ENCODE results near the gene AP3B1. TPM values are rescaled to one million over a fixed set of nuclear protein-coding genes. Genes with fewer than 3 reads are reported as not detected.
"Not testable (repeated sequence)": the region's sequence is repeated elsewhere in the genome, so short reads cannot be mapped to it uniquely, and the experiment has no call there.

Gene AP3B1
- polyA plus RNA-seq, 3 donors = 64.6 to 73.5 (median 68.9) TPM

DNA sequence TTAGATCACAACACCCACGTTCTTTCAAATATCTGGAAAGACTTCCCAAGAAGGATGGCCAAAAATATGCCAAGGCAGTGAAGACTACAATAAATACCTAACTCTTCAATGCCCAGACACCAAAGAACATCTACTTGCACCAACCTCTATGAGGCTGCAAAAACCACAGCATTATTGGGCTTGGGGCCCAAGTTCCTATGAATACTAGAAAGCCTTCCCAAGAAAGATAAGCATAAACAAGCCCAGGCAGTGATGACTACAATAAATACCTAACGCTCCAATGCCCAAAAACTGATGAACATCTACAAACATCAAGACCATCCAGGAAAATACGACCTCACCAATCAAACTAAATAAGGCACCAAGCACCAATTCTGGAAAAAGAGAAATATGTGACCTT lies 41.3 kb downstream of the AP3B1 start:
- no peak for DNase-seq

DNA sequence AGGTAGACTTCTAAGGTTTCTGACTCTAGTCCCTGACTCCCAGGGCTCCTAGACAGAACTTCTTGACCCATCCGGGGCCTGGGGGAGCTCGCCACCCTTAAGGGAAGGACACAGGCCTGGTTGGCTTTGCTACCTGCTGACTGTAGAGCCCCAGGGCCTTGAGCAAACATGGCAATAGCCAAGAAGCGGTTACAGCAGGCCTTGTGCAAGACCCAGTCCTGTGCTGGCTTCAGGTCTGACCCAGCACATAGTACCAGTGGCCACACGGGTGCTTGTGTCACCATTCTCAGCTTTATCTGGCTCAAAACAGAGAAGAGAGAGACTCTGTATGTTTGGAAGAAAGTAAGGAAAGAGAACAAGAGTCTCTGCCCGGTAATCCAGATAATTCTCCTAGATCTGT lies 41.8 kb downstream of the AP3B1 start:
- DNase-seq = no peak

DNA sequence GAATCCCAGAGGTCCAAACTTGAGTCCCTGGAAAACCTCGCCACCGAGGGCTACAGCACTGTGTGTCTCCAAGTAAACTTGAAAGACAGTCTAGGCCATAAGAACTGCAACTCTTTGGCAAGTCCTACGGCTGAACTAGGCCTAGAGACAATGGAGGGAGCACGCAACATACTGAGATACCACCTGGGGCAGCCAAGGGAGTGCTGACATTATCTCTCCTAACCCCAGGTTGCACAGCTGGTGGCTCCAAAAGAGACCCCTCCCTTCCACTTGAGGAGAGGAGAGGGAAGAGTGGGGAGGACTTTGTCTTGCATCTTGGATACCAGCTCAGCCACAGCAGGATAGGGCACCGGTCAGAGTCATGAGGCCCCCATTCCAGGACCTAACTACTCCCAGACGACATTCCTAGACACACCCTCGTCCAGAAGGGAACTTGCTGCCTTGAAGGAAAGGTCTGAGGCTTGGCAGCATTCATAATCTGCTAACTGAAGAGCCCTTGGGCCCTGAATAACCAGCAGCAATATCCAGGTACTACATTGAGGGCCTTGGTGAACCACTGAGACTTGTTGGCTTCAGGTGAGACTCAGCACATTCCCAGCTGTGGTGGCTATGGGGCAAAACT lies 42.7 kb downstream of the AP3B1 start:
- DNase-seq = no peak

DNA sequence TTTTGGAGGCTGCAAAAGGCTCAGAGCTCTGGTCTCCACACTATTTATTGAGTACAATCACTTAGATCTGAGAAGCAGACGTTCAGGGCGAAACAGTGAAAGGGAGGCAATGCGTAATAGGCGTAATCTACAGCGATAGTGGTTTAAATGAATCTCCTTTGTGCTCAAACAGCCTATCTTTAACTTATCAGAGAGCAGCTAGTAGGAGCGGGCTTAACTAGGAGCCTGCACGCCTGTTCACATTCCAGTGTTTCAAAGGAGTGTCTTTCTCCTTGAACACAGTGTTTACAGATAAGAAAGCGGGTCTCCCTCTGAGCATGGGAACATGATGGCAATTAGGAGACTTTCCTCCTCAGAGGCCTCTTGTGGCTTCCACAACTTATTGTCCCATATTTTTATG lies 49.4 kb downstream of the AP3B1 start:
- DNase-seq = no peak

DNA sequence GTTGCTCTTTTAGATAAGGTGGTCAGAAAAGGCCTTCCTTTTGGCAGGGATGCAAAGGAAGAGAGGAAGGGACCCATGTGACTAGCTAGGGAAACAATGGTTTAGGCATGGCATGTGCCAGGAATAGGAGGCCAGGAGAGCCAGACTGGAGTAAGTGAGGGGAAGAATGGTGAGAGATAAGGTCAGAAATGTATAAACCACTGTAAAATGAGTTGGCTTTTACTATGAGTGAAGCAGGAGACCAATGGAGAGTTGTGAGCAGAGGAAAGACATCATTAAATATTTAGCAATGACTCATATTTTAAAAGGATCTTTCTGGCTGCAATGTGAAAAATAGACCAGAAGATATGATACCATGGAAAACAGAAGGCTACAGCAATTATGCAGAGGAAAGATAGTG lies 50.9 kb downstream of the AP3B1 start:
- DNase-seq = no peak

DNA sequence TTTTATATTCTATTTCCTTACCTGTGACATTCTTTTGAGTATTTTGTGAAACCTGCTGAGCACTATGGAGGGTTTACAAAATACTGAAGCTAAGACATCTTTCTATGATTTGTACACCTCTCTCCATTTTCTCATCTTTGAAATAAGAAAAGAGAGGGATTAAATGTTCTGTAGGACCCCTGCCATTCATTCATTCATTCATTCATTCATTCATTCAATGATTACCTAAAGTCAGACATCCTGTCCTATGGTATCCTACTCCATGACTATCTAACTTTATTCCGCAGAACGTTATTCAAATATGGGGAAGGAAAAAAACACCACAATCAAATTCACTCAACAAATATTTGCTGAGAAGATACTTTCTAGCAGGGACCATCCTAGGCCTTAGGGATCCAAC lies 51.4 kb downstream of the AP3B1 start:
- no peak for DNase-seq

DNA sequence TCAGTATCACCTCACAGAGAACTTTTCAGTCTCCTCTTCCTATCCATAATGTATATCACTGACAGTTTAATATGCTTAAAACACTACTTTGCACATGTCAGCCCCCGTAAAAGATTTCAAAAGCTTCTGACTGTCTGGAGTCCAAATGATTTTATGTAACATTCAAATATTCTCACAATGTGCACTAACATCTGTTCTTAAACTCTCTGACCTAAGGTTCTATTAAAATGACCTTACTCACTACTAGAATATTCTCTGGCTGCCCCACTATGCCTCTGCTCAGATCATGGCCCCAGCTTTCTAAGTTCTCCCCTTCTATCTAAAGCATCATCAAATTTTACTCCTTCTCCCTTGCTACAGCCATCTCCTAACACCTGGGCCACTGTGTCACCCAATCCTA lies 52.5 kb downstream of the AP3B1 start:
- no peak for DNase-seq

DNA sequence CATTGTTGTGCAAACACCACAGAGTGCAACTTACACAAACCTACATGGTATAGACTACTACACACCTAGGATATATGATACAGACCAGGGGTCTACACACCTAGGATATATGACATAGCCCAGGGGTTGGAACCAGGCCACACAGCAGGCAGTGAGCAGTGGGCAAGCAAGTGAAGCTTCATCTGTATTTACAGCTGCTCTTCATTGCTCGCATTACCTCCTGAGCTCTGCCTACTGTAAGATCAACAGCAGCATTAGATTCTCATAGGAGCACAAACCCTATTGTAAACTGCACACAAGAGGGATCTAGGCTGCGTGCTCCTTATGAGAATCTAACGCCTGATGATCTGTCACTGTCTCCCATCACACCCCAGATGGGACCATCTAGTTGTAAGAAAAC lies 56.6 kb downstream of the AP3B1 start:
- no peak for DNase-seq

DNA sequence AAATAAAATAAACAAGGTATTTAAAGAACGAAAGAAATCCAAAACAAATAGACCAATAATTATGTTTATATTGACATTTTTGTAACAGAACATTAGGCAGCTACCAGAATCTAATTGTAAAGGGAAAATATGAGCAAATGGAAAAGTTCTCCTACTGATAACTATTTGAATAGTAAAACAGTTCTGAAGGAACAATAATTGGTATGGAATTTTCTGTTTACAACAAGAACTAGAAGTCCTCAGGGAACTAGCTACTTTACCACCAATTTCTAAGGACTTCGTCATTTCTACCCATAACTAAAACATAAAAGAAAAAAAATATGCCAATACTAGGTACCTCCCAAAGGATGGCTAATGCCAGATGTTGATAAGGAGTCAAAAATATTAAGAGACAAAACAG lies 58.5 kb downstream of the AP3B1 start:
- DNase-seq = no peak

DNA sequence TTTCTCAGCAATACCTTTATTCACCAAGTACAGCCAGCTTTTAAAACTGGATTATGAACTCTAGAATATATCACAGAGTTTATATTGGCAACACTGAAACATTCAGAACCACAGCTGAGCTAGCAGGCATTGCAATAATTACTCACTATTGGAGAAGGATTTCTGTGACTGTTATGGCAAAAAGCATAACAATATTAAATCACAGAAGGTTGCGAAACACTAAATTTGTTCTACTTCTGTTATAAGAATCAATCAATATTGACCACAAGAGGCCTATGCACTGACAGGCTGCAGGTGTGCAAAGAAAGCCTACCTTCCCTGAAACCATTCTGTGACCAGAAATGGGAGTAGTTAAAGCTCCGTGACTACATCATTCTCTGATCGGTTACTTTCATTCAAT lies 59.2 kb downstream of the AP3B1 start:
- no peak for DNase-seq

DNA sequence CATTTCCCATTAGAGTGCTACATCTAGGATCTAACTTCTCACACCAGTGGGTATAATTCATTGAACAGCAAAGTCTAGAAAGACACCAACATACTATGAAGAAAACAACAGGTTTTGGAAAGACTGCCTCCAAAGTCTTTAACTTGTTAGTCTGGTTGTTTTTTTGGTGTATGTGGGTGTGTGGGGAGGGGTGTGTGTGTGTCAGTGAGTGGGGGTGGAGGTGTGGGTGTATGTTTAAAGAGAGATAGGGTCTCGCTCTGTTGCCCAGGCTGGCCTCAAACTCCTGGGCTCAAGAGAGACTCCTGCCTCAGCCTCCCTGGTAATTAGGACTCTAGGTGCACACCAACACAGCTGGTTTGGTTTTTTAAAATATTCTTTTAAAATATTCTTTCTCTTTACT lies 59.7 kb downstream of the AP3B1 start:
- DNase-seq = no peak

DNA sequence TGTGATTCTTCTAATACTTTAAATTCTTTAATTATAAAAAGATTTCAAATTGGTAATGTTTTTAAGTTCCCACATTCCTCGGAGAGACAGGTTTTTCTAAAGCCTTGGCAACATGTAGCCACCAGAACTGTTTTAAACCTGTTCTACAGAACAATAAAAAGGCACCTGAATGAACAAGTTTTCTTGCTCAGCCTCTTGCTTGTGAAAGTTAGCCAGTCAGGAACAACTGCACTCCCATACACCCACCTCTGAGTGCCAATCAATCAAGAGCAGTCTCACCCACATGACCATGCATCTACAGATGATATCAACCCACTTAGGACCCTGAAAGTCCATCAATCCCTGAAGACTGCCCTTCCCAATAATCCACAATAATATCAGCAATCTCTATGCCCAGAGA lies 62.3 kb downstream of the AP3B1 start:
- no peak for DNase-seq

DNA sequence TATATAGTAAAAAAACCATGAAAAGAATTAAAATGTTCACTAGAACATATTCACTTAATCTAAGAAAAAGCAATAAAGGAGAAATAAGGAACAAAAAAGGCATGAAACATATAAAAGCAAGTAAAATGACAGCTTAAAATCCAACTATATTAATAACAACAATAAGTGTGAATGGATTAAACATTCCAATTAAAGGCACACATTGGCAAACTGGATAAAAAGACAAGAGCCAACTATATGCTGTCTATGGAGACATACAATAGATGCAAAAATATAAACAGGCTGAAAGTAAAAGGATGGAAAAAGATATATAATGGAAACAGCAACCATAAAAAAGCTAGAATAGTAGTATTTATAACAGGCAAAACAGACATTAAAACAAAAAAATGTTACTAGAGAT lies 70.1 kb downstream of the AP3B1 start:
- DNase-seq = no peak

DNA sequence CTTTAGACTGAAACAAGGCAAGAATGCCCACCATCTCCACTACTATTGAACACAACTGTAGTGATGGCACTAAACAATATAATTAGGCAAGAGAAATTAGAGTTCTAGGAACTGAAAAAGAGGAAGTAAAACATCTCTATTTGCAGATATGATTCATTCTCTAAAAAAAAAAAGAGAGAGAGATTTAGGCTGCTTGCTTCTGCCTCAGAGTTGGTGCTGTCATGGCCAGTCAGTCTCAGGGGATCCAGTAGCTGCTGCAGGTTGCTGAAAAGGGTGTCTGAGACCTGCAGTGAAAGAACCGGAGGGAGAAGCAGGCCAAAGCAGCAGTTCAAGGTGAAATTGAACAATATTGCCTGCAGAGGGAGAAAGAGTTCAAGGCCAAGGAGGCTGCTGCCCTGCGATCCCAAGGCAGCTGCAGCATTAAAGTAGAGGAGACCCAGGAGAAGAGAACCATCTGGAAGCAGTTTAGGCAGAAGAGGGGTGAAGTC lies 72.5 kb downstream of the AP3B1 start:
- no peak for DNase-seq

DNA sequence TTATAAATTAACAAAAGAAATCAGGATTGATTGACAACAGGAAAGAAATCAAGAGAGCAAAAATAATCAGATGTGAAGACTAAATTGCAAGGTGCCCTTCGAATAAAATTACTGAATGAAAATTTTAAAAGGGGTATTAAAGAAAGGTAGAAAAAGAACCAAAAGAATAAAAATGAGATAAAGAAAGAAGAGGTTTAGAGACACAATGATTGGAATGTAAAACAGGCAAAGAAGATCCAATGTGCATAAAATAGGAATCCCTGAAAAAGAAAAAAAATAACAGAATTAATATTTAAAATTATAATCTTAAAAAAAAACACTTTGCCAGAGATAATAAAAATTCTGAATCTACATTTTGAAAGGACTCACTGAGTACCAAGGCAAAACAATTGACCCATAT lies 73.0 kb downstream of the AP3B1 start:
- no peak for DNase-seq

DNA sequence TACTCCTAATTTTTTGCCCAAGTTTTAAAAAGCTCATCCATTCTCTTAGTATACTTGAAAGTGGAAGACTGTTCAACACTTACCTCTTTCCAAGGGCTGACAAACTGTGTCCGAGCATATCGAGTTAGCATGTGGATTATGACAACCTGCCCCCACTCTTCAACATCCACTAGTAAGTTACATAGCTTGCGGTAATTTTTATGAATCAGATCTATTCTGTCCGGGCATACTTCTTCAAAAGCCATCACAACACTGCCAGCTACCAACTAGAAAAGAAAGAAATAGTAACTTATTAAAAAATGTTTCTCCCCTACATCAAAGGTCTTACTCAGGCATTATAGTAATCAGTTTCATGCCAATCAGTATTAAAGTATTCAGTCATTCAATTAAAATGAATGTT lies 78.5 kb downstream of the AP3B1 start:
- no peak for DNase-seq

DNA sequence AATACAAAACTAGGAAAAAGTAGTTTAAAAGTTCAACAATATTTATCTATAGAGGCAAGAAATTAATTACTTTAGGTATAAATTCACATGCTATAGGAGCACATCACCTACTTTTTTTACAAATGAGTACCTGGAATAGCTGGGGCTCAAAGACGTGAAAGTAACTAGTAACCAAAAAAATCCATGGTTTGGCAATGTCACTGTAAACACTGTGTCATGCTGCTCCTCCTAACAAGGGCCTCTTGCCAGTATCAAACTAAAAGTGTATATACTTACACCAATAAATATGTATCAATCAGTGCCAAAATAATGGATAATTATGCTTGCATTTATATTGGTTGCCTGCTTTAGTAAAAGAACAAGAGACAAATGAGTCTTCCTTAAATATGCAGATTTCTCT lies 78.9 kb downstream of the AP3B1 start:
- no peak for DNase-seq

DNA sequence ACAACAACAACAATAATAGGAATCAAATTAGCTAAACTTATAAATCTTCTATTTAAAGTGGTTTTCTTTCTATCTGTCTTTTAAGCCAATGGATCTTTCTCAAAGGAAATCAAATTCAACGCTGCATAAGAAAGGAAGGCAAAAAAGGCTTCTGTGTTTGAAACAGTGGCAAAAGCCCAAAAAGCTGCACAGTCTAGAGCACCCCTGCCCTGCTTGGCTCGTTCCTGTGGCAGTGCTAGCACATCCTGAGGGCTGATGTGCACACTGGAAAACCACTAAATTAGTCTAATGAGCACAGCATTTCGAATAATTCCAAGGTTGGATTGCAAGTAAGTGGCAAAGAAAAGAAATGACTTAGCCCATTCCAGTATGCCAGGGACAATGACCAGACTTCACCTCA lies 80.7 kb downstream of the AP3B1 start:
- DNase-seq = no peak

DNA sequence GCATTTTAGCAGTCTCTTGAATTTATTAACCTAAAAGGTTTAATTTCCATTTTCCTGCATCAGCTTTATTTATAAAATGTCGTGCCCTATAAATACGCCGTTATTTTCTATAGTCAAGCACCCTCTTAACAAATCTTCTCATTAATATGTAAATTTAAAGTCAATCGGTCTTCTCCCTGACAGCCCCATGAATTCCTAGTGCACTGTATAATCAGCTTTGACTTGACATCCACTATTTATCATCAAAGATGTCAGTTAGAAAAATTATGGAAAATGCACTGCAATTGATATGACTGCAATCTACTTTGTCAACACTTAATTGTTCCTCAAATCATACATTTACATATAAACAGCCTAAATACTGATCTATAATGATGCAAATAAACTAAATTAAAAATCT lies 83.4 kb downstream of the AP3B1 start:
- DNase-seq = no peak

DNA sequence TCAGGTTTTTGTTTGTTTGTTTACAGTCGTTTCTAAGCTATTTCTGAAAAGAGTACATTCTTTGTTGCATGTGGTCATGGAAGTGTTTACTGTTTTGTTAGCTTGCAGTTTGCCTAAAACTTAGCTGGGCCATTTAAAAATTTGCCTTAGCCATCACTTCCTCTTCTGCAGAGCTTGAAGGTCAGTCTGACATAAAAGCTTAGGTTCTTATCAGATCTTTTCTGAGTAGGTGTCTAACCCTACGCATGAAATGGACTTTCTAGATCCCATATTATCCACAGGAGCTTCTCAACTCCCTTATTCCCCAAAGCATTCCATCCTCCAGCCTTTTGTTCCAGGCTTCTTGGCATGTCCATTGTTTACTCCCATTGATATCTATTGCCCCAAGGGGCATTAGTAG lies 90.3 kb downstream of the AP3B1 start:
- no peak for DNase-seq

DNA sequence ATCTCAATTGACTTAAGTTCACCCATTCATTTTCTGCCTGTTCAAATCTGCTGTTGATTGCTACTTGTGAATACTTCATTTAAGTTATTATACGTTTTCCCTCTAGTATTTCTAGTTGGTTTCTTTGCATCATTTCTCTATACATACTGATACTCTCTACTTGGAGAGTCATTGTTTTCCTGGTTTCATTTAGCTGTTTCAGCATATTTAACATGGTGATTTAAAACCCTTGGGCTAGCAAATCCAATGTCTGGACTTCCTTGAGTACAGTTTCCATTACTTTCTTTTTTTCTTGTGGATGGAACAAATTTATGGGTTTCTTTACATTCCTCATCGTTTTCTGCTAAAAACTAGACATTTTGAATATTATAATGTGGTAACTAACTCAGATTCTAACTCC lies 90.7 kb downstream of the AP3B1 start:
- no peak for DNase-seq

DNA sequence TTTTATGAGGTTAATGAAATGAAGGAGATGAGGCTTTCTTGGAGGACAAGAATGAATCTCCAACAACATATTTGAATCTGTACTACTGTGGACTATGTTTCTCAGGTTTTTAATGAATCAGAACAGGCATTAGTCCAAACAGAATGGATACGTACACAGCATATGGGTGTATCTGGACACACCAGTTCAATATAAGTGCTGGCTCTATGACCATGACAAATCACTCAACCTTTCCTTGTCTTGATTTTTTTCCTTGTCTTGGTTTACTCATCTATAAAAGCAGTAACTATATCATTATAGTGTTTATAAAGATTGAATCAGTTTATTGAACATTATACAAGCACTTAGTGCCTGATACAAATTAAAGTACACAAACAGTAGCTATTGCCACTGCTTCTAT lies 104.1 kb downstream of the AP3B1 start:
- DNase-seq = no peak

DNA sequence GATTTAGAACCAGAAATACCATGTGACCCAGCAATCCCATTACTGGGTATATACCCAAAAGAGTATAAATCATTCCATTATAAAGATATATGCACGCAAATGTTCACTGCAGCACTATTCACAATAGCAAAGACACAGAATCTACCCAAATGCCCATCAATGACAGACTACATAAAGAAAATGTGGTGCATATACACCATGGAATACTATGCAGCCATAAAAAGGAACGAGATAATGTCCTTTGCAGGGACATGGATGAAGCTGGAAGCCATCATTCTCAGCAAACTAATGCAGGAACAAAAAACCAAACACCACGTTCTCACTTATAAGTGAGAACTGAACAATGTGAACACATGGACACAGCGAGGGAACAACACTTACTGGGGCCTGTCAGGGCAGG lies 105.8 kb downstream of the AP3B1 start:
- DNase-seq = not testable (repeated sequence)

DNA sequence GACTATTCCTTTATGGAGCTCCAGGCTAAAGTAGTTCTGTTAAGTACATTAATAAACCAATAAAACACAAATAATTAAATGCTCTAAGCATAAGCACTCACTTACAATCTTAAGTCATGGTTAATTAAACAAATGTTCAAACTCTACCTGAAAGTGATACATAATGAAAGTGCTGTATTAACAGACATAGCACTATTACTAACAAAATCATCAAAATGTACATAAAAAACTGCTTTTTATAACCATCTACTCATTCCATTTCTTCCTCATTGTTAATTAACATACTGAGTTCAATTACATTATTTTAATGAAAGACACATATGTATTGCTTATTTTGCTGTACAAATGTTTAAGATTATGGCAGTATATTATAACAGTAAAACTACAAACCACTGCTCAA lies 107.3 kb downstream of the AP3B1 start:
- DNase-seq = no peak

DNA sequence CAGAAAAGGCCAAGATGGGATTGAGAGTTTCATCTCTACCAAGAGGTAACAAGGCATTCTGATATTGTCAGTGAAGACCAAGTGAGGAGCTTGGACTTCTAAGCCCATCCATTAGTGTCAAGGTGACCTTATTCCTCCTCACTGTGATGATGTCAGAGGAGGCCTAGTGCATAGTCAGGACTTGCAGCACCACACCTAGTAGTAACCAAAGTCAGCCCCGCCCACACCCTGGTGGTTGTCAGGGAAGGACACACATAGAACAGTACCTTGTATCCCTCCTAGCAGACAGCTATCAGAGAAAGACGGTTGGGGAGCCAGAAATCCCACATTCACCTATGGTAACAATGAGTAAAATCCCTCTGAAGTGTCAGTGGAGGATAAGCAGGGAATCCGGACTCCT lies 111.7 kb downstream of the AP3B1 start:
- DNase-seq = no peak

Data from renal pelvis (tissue), 4 donors.